OCI-M2 (cell line): ENCODE data around the gene OGFOD2.
"Not testable (repeated sequence)": the region's sequence is repeated elsewhere in the genome, so short reads cannot be mapped to it uniquely, and the experiment has no call there.

ENCODE experiments used
- DNase-seq: peaks from one replicate; lab custom pipeline; 2025; ENCODE audit not compliant: unreplicated experiment; lab: John Stamatoyannopoulos, UW

The OGFOD2 gene

DNA sequence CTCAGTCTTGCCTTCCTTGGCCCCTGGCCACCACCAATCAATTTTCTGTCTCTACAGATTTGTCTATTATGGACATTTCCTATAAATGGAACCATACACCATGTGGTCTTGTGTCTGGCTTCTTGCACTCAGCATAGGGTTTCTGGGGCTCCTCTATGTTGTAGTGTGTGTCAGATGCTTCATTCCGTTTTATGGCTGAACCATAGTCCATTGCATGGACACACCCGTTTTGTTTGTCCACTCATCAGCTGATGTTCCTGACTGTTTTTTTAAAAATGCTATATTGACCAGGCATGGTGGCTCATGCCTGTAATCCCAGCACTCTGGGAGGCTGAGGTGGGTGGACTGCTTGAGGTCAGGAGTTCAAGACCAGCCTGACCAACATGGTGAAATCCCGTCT, 26.4 kb downstream of the OGFOD2 start:
- DNase-seq: no peak

- no peak for DNase-seq
Observed at GRCh38 chr12:123003257-123003656, 28.2 kb downstream of the OGFOD2 start.

GRCh38 chr12:123004287-123004686, 29.2 kb downstream of the OGFOD2 start:
- DNase-seq: no peak

GRCh38 chr12:123005081-123005626, 30.1 kb downstream of the OGFOD2 start:
- no peak for DNase-seq

- no peak for DNase-seq
Observed at GRCh38 chr12:123006977-123007376, 31.9 kb downstream of the OGFOD2 start.

GRCh38 chr12:123010110-123010509, 35.1 kb downstream of the OGFOD2 start:
- DNase-seq: no peak

DNA sequence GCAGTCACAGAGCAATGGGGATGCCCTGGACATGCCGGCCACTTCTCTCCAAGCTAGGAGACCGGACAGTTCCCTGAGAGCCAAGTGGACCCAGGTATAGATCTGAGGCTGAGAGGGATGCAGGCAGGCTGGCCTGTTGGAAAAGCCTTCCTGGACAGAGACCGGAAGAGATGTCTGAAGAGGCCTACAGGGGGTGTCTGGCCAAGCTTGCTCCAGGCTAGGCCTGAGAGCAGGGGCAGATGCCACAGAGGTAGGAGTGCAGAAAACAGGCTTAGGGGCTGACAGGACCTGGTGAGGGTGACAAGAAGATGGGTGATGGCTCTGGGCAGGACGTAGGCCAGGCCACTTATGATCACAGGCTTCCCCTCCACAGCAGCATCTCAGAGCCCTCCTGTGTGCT, 35.6 kb downstream of the OGFOD2 start:
- no peak for DNase-seq

- no peak for DNase-seq
Observed at GRCh38 chr12:123011701-123012100, 36.7 kb downstream of the OGFOD2 start.

DNA sequence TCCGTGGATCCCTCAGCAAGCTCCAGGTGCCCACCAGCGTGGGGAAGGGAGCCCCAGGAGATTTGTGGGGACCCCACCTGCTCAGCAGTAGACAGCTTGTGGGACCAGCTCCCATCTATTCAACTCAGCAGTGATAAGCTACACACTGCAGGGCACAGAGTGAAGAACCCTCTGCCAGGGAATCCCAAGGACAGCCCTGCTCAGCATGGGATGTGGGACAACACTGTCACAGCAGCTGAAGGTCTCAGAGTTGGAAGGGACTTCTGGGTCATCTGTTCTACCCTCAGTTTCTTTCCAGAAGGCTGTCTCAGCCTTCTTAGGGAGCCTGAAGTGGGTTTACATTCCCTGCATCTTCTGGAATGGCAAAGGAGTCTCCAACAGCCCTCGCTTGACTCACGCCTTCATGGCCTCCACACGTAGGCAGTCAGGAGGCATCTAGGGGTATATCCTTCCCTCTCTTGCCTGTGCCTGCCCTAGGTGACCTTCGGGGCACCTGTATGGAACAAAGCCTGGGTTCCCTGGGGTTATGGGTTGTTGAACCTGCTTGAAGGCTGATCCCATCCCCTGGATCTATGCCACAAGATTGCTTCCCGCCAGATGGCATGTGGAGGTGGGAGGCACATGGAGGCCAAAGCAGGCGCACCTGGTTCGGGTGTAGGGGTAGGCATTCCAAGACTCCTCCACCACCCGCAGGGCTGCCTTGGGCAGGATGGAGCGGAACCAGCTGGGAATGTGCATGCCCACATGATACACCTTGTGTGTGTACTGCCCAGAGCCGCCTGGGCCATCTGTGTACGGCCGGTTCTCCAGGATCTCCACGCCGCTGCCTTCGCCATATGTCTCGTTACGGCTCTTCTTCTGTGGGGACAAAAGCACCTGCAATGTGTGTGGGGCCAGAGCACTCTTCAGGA, 38.4 kb downstream of the OGFOD2 start:
- DNase-seq: no peak

DNA sequence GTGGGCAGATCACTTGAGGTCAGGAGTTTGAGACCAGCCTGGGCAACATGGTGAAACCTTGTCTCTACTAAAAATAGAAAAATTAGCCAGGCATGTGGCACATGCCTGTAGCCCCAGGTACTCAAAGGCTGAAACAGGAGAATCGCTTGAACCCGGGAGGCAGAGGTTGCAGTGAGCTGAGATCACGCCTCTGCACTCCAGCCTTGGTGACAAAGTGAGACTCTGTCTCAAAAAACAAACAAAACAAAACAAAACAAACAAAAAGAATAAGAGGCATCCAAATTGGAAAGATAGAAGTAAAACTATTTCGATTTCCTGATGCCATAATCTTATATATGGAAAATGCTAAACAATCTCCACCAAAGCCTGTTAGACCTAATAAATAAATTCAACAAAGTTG, 39.4 kb downstream of the OGFOD2 start:
- DNase-seq: not testable (repeated sequence)

DNA sequence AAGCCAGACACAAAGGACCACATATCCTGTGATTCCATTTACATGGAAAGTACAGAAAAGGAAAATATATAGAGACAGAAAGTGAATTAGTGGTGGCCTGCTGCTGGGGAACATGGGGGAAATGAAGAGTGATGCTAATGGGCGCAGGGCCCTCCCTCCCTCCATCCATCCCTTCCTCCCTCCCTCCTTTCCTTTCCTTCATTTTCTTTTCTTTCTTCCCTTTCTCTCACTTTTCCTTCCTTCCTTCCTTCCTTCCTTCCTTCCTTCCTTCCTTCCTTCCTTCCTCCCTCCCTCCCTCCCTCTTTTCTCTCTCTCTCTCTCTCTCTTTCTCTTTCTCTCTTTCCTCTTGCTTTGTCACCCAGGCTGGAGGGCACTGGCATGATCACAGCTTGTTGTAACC, 42.7 kb downstream of the OGFOD2 start:
- no peak for DNase-seq

- no peak for DNase-seq
Observed at GRCh38 chr12:123019841-123020138, 44.7 kb downstream of the OGFOD2 start.

GRCh38 chr12:123021688-123022604, 46.9 kb downstream of the OGFOD2 start:
- DNase-seq: no peak

DNA sequence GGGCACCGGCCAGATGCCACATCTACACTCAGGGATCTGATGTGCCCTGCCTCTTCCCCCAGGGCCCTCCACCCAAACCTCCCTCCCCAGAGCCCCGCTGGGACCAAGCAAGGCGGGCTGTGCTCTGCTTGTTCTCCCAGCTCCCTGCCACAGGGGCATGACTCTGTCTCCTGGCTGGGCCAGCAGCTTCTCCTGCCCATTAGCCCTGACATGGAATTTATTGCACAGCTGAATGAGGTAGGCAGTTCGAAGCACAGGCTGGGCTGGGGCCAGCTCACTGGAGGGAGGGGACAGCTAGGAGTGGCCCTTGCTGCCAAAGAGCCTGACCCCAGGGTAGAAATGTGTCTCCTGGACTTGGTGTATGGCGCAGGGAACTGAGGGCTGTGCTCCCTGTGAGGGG, 47.8 kb downstream of the OGFOD2 start:
- DNase-seq: no peak

- no peak for DNase-seq
Observed at GRCh38 chr12:123024819-123025391, 49.9 kb downstream of the OGFOD2 start.

GRCh38 chr12:123026094-123026853, 51.2 kb downstream of the OGFOD2 start:
- no peak for DNase-seq

- DNase-seq: no peak
Observed at GRCh38 chr12:123027726-123028445, 52.8 kb downstream of the OGFOD2 start.

GRCh38 chr12:123028475-123028874, 53.4 kb downstream of the OGFOD2 start:
- DNase-seq: no peak

DNA sequence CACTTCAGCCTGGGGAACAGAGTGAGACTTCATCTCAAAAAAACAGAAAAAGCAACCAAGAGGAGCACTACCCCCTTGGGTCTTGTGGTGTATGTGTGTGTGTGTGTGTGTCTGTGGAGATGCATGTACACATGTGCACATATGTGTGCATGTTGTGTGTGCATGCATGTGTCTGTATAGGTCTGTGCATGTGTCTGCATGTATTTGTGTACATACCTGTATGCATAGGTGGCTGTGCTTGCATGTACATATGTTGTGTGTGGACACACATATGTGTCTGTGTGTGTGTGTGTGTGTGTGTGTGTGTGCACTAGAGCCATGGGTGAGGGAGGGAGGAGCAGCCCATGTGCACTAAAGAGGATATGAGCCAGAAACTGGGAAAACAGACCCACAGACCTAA, 54.5 kb downstream of the OGFOD2 start:
- no peak for DNase-seq
